HTR-8/SVneo (cell line): ENCODE data around the gene OR52L1.

ENCODE experiments used
- DNase-seq: peaks from one replicate; pipeline ENCODE4 v3.0.0; 2011; ENCODE audit warnings: low spot score, mixed read lengths; ENCODE audit not compliant: insufficient read length
- FAIRE-seq: peaks from 2 replicates; lab custom pipeline; 2011; peaks lifted over from hg19 to GRCh38; lab: Jason Lieb, UNC

OR52L1 gene

DNA sequence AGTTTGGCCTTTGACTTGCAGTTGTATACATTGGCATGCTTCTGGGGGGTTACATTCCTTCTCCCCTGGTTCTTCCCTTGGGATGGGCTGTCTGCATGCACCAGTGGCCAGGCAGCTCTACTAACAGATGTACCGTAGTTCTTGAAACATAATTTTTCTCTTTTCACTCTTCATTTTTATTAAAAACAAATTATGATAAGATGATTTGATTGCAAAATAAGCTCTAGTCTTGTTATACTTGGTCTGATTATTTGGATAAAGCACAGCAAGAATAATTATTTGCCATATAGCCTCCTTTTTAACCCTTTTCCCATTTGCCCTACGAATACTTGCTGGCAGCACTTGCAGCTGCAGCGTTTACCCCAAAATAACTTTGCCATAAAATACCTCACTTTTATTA is 31.2 kb downstream of the OR52L1 start:
- no peak for FAIRE-seq
- no peak for DNase-seq

DNA sequence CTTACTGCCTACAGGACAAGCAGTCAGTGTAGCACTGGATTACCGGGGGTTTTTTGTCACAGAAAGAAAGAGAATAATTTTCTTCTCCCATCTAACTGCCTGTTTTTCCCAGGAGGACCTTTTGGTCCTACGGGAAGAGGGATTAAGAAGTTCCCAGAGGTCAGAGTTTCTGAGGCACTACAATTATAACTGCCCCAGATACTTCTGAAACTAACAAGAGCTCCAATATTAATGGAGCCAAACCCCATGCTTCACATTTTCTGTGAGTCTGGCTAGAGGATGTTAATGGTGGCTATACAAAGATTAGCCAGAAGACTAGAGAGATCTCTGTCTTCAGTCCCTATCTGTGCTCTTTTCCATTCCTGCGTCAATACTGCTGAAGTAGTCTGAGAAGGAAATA is 44.8 kb downstream of the OR52L1 start, which contains the start of gene OR56A3:
OR56A3 (plus strand) TSS at position 301 of the 400 bp plus-strand sequence. CDS start 5,096 bp downstream, outside the sequence.
- DNase-seq: no peak
- FAIRE-seq: no peak

GRCh38 chr11:5940748-5941147 is 46.0 kb downstream of the OR52L1 start:
- FAIRE-seq (no peak), DNase-seq (no peak)

DNA sequence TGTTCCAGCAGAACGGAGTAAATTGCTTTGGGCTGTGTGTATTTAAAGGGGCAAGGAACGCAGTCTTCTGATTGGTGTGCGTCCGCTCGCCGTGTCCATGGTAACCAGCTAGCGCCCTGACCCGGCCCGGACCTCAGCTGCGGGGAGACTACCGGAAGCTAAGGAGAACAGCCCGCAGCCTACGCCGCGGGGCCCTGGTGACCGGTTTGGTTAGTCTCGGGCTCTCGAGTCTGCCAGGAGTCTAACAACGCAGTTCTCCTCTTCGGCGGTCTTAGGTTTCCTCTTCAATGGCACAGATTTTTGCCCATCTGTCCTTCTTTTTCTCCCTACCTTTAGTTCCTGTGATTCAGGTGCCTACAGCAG is 48.2 kb downstream of the OR52L1 start:
- no peak for DNase-seq
- FAIRE-seq: no peak

DNA sequence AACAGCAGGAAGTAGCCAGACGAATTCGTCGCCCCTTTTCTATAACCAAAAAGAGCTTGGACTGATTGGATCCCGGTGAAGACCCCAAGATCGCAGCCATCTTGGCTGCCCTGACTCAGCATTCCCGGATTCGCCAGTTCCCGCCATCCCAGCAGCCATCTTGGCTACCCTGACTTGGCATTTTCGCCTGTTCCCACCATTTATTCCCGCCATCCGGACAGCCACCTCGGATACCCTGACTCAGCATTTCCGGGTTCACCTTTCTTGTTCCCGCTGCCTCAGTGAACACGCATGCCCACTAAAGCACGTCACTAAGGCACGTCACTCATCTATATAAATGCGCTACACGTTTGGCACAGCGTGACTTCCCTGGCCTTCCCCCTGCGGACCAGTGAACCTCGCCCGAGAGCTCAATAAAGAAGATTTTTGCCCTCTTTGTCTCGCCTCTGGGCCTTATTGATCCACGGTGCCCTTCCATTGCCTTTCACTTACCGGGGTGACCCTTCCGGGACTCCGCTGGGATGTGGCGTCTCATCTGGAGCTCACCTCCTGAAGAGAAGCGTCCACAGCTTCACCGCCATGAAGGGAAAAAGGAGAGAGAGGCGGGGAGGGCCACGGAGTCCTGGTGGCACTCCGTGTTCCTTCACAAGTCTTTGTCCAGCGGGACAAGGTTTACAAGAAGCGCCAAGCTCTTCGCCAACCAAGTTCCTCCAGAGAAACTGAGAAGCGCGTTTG is 48.8 kb downstream of the OR52L1 start:
- FAIRE-seq: no peak
- no peak for DNase-seq
